ENCODE results near the gene PLA2G4E.

PLA2G4E gene

GRCh38 chr15:41999290-42000285 lies 21.3 kb downstream of the PLA2G4E start:
- intact Hi-C loops (cut with DNase I): no loop called here

GRCh38 chr15:41997845-41998244 lies 23.0 kb downstream of the PLA2G4E start:
- DNase-seq: no peak
- intact Hi-C loops (cut with DNase I): no loop called here

More at GRCh38 chr15:41999290-42000285, 21.3 kb downstream of the PLA2G4E start:
- no peak for DNase-seq

- no peak for DNase-seq
- intact Hi-C loops (cut with DNase I): no loop called here
Measured at GRCh38 chr15:41996921-41997592, 23.8 kb downstream of the PLA2G4E start.

GRCh38 chr15:41996376-41996775 lies 24.5 kb downstream of the PLA2G4E start:
- intact Hi-C loops (cut with DNase I): no loop called here
- DNase-seq: no peak

GRCh38 chr15:41995476-41995855 lies 25.4 kb downstream of the PLA2G4E start:
- DNase-seq: no peak
- intact Hi-C loops (cut with DNase I): no loop called here

GRCh38 chr15:41994772-41995475 lies 25.9 kb downstream of the PLA2G4E start:
- no peak for DNase-seq
- intact Hi-C loops (cut with DNase I): no loop called here

GRCh38 chr15:41994171-41994650 lies 26.6 kb downstream of the PLA2G4E start:
- intact Hi-C loops (cut with DNase I): no loop called here
- no peak for DNase-seq

- DNase-seq: no peak
- intact Hi-C loops (cut with DNase I): no loop called here
Measured at GRCh38 chr15:41993472-41994170, 27.2 kb downstream of the PLA2G4E start.

- intact Hi-C loops (cut with DNase I): no loop called here
Measured at GRCh38 chr15:41992803-41993190, 28.0 kb downstream of the PLA2G4E start.

GRCh38 chr15:41992151-41992802 lies 28.6 kb downstream of the PLA2G4E start:
- no peak for DNase-seq
- intact Hi-C loops (cut with DNase I): no loop called here

More at GRCh38 chr15:41992803-41993190, 28.0 kb downstream of the PLA2G4E start:
- DNase-seq: no peak

DNA sequence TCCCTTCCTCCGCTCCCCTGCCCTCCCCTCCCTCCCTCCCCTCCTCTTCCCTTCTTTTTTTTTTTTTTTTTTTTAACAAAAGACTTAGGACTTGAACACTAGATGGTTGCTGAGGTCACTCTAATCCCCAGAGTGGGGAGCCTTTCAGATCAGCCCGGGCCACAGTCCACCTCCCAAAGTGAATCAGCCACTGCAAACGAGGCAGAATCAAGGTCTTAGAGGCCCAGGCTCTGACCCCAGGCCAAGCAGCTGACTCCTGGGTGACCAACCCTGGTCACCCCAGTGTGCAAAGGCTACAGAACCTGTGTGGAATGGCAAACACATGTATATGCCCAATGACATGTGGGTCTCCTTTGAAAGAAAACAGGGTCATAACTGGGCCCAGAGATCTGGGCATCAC lies 30.2 kb downstream of the PLA2G4E start:
- intact Hi-C loops (cut with DNase I): no loop called here
- DNase-seq: no peak

DNA sequence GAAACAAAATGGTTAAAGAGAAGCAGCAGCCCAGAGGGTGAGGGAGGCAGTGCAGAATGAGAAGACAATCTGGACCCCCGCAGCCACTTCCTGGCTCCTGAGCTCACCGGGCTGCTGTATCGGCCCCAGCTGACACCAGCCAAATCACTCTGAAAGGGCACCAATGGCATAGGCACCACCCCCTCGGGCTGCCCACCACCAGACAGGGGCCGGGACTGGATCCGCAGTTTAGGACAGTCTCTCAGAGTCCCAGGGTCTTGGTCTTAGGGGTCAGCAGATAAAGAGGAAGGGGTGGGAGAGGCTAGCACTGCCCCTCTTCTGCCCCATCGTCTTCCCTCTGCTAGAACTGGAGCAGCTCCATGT lies 30.6 kb downstream of the PLA2G4E start:
- no peak for DNase-seq
- intact Hi-C loops (cut with DNase I): no loop called here

GRCh38 chr15:41989573-41990242 lies 31.1 kb downstream of the PLA2G4E start:
- intact Hi-C loops (cut with DNase I): loop anchor here (5.0 to 10.0 kb wide), 2 partner anchors 73 to 155 kb away; no protein-coding TSS in a partner anchor
- peak; percentile 67 to 96 (median 90) for DNase-seq

DNA sequence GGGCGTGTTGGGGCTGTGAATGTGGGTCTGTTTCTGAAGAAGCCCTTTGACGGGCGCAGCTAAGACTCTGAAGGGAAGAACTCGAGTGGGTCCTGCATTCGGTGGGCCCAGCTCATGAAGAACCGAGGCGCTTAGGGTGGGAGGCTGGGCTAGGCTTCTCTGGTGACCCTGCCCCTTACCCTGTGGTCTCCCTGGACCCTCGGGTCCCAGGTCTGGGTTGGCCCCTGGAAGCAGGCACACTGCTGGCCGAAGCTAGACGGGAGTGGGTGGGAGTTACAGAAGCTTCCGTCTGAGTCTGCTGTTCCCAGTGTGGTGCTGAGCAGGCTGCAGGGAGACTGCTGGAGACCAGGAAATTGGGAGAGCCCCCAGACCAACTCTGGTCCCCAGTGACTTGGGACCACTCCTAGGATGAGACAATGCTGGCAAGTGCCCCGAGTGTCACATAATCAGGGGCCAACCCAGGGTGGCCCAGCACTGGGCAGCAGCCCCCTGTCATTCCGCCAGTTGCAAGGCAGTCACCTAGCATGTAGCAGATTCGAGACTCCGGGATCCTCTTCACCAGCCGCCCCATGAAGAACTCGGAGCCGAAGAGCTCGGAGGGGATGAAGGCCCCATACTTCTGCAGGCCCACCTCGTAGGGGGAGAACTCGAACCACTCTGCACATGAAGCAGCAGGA lies 31.8 kb downstream of the PLA2G4E start:
- intact Hi-C loops (cut with DNase I): loop anchor here (5.0 to 10.0 kb wide), 2 partner anchors 73 to 156 kb away; no protein-coding TSS in a partner anchor
- DNase-seq: no peak

- peak in 1 of 42 donors; percentile 3 for DNase-seq
- intact Hi-C loops (cut with DNase I): loop anchor here (5.0 to 10.0 kb wide), 2 partner anchors 74 to 157 kb away; no protein-coding TSS in a partner anchor
Measured at GRCh38 chr15:41987925-41988275, 32.9 kb downstream of the PLA2G4E start.

DNA sequence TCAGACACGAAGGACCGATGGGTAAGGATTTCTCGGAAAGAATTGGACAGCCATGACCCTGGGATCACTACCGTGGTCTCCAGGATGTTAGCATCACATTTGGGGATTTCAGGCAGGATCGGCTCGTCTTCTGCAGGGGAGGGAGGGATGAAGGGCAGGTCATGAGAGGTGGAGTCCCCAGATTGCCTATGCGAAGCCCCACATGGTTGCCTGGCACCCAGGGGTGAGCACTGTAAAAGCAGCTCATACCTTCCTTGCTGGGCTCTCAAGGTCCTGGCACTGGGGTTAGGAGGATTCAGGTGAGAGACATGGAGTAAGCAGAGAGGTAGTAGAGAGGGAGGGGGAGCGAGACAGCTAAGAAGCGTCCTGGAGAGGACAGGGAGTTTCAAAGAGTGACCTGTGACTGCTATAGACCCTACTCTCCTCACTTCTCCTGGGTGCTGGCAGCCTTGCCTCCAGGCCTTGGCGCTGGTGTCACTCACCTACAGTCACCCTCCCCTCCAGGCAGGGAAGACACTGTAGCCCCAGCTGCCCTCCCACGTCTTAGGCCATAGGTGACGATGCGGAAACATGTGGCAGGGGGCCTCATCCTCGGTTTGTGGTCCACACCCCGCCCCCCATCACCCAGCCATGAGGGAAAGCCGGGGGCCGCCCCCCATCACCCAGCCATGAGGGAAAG lies 33.5 kb downstream of the PLA2G4E start:
- DNase-seq: peak in 2 of 42 donors; percentile 2 to 3
- intact Hi-C loops (cut with DNase I): loop anchor here (5.0 to 10.0 kb wide), 2 partner anchors 75 to 157 kb away; no protein-coding TSS in a partner anchor
